ENCODE data around the gene GLMP.
A peak's percentile ranks its signal among the peaks of the same experiment; 100 is the strongest.

Gene GLMP

DNA sequence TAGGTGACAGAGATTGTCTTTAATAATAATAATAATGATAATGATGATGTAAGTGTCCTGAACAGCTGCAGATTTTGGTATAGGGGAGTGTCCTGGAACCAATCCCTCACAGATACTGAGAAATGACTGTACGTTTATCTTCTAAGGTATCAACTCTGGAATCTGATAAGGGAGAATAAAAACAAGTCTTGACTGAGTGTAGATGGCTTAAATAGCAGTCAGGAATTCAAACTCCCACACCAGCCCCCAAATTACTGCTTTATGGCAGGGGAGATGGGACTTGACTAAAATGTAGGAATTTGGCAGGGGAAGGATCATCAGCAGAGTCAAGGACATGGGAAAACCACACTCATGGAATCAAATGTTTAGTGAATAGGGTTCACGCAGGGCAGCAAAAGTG, 9.7 kb upstream of the GLMP start:
- TF ChIP-seq, protein P1, sequence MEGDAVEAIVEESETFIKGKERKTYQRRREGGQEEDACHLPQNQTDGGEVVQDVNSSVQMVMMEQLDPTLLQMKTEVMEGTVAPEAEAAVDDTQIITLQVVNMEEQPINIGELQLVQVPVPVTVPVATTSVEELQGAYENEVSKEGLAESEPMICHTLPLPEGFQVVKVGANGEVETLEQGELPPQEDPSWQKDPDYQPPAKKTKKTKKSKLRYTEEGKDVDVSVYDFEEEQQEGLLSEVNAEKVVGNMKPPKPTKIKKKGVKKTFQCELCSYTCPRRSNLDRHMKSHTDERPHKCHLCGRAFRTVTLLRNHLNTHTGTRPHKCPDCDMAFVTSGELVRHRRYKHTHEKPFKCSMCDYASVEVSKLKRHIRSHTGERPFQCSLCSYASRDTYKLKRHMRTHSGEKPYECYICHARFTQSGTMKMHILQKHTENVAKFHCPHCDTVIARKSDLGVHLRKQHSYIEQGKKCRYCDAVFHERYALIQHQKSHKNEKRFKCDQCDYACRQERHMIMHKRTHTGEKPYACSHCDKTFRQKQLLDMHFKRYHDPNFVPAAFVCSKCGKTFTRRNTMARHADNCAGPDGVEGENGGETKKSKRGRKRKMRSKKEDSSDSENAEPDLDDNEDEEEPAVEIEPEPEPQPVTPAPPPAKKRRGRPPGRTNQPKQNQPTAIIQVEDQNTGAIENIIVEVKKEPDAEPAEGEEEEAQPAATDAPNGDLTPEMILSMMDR (IDR thresholded peaks at IDR 0.05; ENCODE audit: low read depth, low read length) = no peak
- DNase-seq (ENCODE audit: low read depth in 2 of 2) = no peak
- no peak overlapping the region for H3K4me3 ChIP-seq (replicated peaks in 1 of 2; ENCODE audit: low read depth in 2 of 2, low read length in 2 of 2)

DNA sequence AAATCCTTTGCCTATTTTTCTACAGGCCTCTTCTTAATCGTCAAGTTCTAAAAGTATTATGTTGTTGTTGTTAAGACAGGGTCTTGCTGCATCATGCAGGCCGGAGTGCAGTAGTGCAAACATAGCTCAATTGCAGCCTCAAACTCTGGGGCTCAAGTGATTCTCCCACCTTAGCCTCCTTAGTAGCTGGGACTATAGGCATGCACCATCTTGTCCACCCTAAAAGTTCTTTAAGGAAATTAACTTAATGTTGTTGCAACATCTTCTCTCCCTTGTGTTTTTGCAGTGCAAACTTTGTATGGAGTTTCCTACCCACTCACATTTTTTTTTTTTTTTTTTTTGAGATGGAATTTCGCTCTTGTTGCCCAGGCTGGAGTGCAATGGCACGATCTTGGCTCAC, 7.8 kb upstream of the GLMP start:
- DNase-seq (ENCODE audit: low read depth in 2 of 2) = no peak
- TF ChIP-seq, protein P1 (IDR thresholded peaks at IDR 0.05; ENCODE audit: low read depth, low read length) = no peak
- H3K4me3 ChIP-seq (replicated peaks in 1 of 2; ENCODE audit: low read depth in 2 of 2, low read length in 2 of 2) = no peak overlapping the region

DNA sequence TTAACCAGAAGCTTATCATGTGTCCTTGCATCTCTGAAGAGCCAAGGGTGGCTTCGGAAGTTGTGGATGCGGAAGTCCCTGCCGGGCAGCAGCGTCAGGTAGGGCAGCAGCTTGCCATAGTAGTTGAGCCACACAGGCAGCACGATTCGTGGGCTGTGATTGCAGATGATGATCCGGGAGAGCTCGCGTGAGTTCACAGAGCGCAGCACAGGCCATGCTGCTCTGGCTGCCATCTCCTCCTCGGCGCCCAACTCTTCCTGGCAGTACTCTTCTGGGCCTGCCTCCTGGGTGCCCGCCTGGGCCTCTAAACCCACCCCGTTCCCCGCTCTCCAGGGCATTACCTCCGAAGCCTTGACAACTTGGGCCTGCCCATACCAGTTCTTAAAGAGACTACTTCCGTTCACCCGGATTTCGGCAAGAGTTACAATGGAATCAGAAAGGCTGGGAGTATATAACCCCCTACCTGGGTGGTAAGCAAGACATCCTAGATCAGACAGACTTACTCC, 3.4 kb upstream of the GLMP start, which contains the start of gene VHLL:
VHLL (minus strand) TSS at position 456 of the 506 bp plus-strand sequence; CDS start at position 338, 118 bp downstream.
- DNase-seq (ENCODE audit: low read depth in 2 of 2) = no peak
- no peak within 1 kb of the TSS for H3K4me3 ChIP-seq (replicated peaks in 1 of 2; ENCODE audit: low read depth in 2 of 2, low read length in 2 of 2)
- TF ChIP-seq, protein P1 (IDR thresholded peaks at IDR 0.05; ENCODE audit: low read depth, low read length) = no peak

DNA sequence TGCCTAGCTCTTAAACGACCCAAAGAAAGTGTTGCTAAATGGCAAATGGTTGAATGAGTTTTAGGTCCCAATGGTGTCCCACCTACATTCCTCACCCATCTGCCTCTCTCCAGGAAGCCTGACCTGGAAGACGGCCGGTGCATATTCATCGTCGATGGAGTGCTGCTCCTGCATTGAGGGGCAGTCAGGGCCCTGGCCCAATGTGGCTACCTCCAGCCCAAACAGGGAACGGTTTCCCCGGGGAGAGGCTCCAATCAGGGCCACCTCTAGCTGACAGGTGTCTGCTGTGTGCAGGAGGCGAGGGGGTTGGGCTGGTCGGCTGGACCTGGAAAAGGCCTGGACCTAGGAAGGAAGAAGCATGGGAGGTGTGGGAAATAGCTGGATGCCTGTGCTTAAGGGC, 1.6 kb downstream of the GLMP start:
- TF ChIP-seq, protein P1 (IDR thresholded peaks at IDR 0.05; ENCODE audit: low read depth, low read length) = no peak
- DNase-seq (ENCODE audit: low read depth in 2 of 2) = no peak
- no peak overlapping the region for H3K4me3 ChIP-seq (replicated peaks in 1 of 2; ENCODE audit: low read depth in 2 of 2, low read length in 2 of 2)

DNA sequence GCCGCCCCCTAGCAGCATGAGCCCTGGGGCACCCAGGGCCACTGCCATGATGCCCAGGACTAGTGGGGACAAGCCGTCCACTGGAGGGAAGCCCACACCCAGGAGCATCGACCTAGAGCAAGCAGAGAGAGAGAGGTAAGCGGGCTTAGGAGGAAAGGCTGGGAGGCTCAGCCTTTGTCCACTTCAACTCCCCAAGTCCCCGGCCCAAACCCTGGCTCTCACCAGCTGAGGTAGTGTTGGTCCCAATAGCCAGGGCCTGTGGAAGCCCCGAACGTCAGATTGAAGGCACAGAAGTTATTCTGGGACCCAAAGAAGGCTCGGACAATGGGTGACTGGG, 2.4 kb downstream of the GLMP start:
- DNase-seq (ENCODE audit: low read depth in 2 of 2) = no peak
- TF ChIP-seq, protein P1 (IDR thresholded peaks at IDR 0.05; ENCODE audit: low read depth, low read length) = no peak
- no peak overlapping the region for H3K4me3 ChIP-seq (replicated peaks in 1 of 2; ENCODE audit: low read depth in 2 of 2, low read length in 2 of 2)

DNA sequence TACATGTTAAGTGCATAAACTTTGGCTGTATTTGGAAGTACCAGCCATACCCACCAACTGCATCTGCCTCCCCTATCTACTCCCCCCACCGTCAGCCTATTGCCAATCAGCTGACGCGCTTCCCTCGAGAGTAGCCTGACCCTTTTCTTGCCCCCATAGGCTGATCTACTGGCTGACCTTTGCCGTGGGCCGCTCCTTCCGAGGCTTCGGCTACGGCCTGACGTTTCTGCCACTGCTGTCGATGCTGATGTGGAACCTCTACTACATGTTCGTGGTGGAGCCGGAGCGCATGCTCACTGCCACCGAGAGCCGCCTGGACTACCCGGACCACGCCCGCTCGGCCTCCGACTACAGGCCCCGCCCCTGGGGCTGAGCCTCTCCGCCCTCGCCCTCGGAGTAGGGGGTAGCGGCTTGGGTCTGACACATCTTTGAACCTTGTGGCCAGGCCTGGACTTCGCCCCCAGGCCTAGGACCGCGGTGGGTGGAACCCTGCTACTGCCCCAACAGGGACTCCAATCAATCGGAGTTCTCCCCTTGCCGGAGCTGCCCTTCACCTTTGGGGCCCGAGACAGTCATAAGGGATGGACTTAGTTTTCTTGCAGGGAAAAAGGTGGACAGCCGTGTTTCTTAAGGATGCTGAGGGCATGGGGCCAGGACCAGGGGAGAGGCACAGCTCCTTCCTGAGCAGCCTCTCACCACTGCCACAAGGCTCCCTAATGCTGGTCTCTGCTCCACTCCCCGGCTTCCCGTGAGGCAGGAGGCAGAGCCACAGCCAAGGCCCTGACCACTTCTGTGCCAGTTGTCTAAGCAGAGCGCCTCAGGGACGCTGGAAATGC, 4.0 kb downstream of the GLMP start:
- peak overlapping the region; percentile 46 to 53 for H3K4me3 ChIP-seq (replicated peaks in 1 of 2; ENCODE audit: low read depth in 2 of 2, low read length in 2 of 2)
- TF ChIP-seq, protein P1 (IDR thresholded peaks at IDR 0.05; ENCODE audit: low read depth, low read length) = no peak
- DNase-seq (ENCODE audit: low read depth in 2 of 2) = peak; percentile 80 to 86
